NCI-H2029 (cell line): ENCODE results near the gene PAX6.

Experiments
- DNase-seq: peaks from one replicate; lab custom pipeline; 2025; lab: John Stamatoyannopoulos, UW

Gene PAX6

GRCh38 chr11:31810779-31811647 is at the start of gene PAX6:
TSS of gene PAX6 (minus strand) at chr11:31811322. CDS start at chr11:31806411, 4,911 bp downstream.
- DNase-seq: peak; percentile 56

- no peak for DNase-seq
These were observed 49.3 kb upstream of the PAX6 start for GRCh38 chr11:31860391-31860790.

DNA sequence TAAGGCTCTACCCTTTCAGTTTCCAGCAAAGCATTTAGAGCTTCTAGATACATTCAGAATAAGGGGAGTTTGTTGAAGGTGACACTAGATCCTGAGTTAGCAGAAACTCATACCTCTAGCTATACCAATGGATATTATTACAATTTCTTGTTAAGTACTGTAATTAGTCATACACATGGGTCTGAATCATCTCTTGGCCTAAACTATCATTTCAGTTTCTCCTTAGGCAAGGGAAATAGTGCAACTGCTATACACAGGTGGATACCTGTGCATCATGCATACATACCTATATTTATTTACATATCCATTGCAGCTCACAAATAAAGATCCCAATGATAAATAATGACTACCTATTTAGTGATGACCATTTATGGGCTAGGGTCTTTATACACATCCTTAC is 45.1 kb upstream of the PAX6 start:
- DNase-seq: no peak

DNA sequence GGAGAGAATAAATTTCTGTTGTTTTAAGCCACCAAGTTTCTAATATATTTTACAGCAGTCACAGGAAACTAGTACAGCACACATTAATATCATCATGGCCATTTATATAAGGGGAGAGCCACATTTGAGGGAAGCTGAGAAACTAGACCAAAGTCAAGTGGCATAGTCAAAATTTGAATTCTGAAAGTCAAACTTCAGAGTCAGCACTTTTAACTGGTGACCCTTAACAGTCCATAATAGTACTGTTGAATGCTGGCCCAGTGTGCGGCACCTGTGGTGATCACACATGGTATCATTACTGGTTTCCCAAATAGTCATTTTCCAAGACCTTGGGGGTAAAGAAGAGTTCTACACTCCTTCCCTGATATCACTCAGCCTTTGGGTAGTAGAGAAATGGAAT is 44.3 kb upstream of the PAX6 start:
- no peak for DNase-seq

GRCh38 chr11:31850365-31850764 is 39.2 kb upstream of the PAX6 start:
- DNase-seq: no peak

DNA sequence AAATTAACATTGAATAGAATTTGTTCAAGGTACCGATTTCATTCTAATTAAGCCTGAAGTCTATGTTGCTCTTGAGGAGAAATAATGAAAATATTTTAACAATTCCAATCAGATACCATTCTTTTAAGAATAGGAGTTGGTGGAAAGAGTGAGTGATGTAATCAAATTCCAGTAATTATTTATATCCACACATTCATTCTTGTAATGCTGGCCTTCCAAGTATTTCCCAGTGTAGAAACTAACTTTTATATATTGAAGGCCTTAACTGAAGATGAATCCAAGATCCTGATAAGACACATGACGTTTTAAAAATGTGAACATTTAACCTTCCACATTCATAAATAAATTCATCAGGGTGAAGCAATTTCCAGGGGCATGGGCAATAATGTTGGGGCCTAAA is 36.6 kb upstream of the PAX6 start:
- DNase-seq: no peak

DNA sequence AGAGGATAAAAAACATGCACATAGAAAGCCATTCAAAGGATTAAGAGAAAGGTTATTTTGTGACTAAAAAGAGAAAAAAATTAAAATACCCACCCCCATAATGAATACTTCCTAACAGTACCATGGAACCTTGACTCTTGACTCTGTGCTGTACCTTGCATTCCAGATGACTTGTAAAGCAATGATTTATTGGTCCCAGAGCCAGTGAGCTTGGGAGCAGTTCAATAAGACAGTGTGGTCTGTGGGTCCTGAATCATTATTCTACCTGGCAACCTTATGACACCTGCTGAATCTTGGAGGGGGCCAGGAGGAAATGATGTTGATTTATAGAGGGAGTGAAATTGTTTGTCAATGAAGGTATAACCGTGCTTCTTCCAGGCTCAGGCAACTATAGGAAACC is 34.2 kb upstream of the PAX6 start:
- DNase-seq: no peak

DNA sequence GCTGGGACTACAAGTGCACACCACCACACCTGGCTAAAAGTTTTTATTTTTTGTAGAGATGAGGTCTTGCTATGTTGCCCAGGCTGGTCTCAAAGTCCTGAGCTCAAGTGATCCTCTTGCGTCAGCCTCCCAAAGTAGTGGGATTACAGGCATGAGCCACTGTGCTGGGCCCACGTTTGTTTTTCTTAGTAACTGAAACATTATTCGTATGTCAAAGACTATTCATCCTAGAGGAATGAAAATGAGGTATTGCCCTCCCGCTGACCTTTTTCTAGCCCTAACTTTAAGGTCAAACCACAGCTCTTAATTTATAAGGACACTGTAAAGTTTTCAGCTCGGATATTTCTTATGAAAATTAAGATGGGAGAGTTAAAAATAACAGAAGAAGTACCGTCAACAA is 33.2 kb upstream of the PAX6 start:
- no peak for DNase-seq

GRCh38 chr11:31841435-31841834 is 30.3 kb upstream of the PAX6 start:
- no peak for DNase-seq

DNA sequence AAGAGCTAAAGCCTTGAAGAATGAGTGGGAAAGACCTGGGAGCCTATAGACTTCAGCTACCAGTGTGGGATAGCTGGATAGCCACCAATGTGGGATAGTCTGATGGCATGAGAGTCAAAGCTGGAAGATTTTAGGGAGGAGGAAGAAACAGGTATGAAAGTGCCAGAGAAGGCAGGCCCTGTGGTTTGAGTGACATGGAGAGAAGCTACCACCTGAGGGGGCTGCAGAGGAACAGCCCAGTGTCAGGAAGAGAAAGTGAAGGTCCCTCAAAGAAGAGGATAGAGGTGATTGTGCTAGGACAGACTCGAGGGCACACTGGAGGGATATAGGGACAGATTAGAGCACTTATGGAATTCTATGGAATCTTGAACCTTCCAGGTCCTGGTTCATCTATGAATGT is 23.1 kb upstream of the PAX6 start:
- no peak for DNase-seq

GRCh38 chr11:31830406-31830805 is 19.3 kb upstream of the PAX6 start:
- no peak for DNase-seq

DNA sequence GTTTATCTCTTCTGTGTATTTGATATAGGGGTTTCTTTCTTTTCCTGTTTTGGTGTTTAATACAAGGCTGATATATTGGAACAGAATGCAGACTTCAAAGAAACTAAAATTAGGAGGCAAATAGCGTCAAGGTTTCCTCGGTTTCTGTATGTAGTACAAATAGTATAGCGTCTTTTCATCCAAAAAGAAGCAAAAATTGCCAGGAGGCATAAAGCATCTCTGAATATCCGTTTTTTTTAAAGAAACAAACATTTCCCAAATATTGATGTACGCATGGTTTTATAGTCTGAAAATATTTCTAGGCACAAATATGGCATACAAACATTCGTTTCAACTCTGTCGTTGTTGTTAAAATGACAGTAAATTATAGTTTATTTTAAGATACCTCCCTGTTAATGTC is 17.1 kb upstream of the PAX6 start:
- no peak for DNase-seq

DNA sequence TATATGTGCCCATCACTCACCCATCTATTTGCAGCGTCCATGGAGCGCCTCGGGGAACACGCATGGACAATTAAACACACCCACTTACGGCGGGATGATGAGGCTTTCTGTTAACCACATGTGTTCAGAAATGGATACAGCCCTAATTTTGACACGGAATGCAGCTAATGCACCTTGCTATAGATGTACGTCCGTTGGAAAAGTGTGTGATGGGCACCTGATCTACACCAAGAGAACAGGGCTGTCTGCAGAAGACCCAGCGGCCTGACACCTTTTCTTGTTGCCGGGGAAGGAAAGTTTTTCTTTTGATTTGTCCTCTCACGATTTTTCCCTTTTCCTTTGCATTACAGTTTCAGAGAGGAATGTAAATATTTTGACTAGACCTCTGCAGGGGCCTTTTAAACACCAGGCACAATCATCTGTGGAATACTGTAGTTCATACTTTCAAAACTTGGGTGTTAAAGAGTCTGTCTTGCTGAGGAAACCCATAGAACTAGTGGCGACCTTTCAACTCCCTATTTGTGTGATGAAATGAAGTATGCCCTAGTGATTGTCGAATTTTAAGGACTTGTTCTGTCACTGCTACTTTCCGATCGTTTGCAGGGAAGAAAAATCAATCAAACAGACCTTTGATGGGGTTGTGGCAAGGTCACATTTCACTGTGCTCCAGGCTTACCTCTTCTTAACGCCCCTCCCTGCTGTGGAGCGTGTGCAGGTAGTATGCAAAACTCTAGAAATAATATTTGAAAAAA is 16.5 kb upstream of the PAX6 start:
- DNase-seq: no peak

GRCh38 chr11:31826536-31827438 is 15.7 kb upstream of the PAX6 start:
- DNase-seq: no peak

GRCh38 chr11:31825838-31826484 is 14.8 kb upstream of the PAX6 start:
- DNase-seq: no peak

- DNase-seq: no peak
These were observed 14.0 kb upstream of the PAX6 start for GRCh38 chr11:31824879-31825837.

DNA sequence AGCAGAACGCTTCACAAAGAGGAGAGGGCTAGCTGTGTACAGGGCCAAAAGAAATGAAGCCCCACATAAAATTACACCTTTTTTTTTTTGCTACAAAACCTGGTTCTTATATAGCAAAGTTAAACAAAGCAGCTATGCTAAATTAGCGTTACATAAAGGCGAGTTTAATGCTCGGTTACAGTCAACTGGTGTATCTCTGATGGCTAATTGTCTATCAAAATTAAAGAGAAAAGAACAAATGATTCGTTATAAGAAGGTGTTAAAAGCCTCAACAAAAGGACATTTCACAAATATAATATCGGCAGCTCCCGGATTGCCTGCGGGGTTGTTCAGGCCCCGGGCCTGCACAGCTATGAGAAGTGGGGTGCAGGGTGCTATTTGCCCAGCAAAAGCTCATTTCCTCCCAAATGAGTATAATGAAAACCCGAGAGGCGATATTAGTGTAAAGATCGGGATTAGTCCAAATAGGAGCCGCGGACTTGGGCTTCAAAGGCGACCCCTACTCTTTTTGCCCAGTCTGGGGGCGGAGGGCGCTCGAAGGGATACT is 13.3 kb upstream of the PAX6 start:
- no peak for DNase-seq

GRCh38 chr11:31823644-31824331 is 12.7 kb upstream of the PAX6 start:
- no peak for DNase-seq

DNA sequence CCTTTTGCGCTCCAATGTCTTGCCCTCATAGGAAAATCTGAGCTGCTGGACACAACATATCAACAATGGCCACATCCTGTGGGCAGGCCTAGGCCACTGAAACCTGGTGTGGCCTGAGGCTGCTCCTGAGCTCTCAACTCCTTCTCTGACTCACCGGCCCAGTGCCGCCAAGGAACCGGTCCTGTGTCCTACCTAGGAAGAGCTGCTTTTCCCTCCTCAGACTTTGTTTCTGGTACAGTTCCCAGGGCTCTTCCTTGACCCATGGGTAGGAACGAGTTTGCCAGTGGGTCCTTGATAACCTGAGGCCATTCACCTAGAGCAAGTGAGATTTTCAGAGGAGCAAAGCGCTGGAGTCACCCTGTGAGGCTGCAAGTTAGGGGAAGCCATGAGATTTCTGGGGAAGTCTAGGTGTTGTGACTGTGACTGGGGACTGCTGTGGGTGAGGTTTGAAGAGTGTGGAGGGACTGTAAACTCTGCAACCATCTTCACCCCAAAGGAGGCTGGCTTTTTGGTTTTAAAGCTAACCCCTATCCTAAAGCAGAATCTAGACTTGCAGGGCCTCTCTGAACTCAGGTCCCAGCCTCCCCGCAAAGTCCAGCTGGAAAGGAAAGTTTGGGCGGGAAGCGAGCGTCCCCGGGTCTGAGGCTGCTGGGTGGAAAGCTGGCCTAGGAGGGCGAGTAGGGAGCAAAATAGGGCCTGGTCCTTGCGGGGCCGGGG is 12.0 kb upstream of the PAX6 start:
- DNase-seq: no peak
